Neural crest cell (in vitro differentiated cells): ENCODE measurements around the gene ISM1. TPM values are rescaled to one million over a fixed set of nuclear protein-coding genes. Genes with fewer than 3 reads are reported as not detected.

Experiments
- DNase-seq: peaks from one replicate; pipeline ENCODE4 v3.0.0; 2021; ENCODE audit warnings: low read depth, mixed read lengths, low spot score
- H3K27ac Mint-ChIP-seq: one replicate; pipeline ENCODE4 v1.8.0; 2021; ENCODE audit warnings: mild to moderate bottlenecking, mixed read lengths; ENCODE audit not compliant: unreplicated experiment
- H3K27me3 Mint-ChIP-seq: 2 replicates; pipeline ENCODE4 v1.8.0; 2021; ENCODE audit warnings: low read depth, mild to moderate bottlenecking, mixed read lengths
- H3K36me3 Mint-ChIP-seq: 2 replicates; pipeline ENCODE4 v1.8.0; 2021; ENCODE audit warnings: low read depth, mild to moderate bottlenecking, mixed read lengths
- H3K4me1 Mint-ChIP-seq: 2 replicates; pipeline ENCODE4 v1.8.0; 2021; ENCODE audit warnings: mixed read lengths
- H3K4me3 Mint-ChIP-seq: one replicate; pipeline ENCODE4 v1.8.0; 2021; ENCODE audit warnings: mild to moderate bottlenecking, mixed read lengths
- H3K9me3 Mint-ChIP-seq: 2 replicates; pipeline ENCODE4 v1.8.0; 2021; ENCODE audit warnings: mixed read lengths
- total RNA-seq: library from RNA; stranded (reverse); gene quantifications from 2 replicates; pipeline ENCODE4 v1.2.1, GENCODE V29; 2021
- TF ChIP-seq, protein P1 (sequence below): fragments of 200-600 bp; sonication (generic); conservative IDR thresholded peaks from 2 replicates; pipeline ENCODE4 v1.5.0; 2021; ENCODE audit warnings: antibody characterized with exemption, mild to moderate bottlenecking

ISM1 gene
- total RNA-seq, 1 donor from 2014 or later = 0.33 TPM

DNA sequence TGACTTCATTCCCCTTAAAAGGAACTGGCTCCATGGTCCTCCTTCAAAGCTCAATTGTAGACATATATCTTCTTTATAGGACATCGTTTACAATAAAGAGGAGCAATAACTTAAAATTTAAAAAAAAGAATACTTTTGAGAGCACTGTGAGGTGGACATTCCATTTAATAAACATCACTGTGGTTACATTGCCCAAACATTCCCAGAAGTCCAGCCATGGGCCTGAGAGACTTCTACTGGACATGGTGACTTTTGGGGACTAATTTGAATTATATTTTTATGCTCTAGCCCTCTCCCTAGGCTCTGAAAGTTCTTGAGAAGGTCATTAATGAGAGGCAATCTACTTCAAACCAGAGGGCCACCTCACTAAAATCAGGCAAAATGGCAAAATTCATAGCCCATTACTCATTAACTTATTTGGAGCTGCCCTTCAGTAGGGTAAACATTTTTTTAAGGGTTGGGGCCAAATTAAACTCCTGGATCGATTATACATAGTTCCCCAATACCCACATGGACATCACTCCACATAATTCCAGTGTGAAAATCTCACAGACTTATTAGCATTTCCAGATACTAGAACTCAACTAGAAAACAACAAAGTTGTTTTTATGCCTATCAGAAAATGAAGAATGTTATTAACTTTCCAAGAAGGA is 17.1 kb downstream of the ISM1 start:
- no peaks in the 10 kb centered on the region for H3K4me1 Mint-ChIP-seq
- H3K36me3 Mint-ChIP-seq = no peaks in the 10 kb centered on the region
- no peak overlapping the region for H3K4me3 Mint-ChIP-seq
- no peak overlapping the region for H3K27ac Mint-ChIP-seq
- no peaks in the 10 kb centered on the region for H3K9me3 Mint-ChIP-seq
- no peak for DNase-seq
- TF ChIP-seq, protein P1, sequence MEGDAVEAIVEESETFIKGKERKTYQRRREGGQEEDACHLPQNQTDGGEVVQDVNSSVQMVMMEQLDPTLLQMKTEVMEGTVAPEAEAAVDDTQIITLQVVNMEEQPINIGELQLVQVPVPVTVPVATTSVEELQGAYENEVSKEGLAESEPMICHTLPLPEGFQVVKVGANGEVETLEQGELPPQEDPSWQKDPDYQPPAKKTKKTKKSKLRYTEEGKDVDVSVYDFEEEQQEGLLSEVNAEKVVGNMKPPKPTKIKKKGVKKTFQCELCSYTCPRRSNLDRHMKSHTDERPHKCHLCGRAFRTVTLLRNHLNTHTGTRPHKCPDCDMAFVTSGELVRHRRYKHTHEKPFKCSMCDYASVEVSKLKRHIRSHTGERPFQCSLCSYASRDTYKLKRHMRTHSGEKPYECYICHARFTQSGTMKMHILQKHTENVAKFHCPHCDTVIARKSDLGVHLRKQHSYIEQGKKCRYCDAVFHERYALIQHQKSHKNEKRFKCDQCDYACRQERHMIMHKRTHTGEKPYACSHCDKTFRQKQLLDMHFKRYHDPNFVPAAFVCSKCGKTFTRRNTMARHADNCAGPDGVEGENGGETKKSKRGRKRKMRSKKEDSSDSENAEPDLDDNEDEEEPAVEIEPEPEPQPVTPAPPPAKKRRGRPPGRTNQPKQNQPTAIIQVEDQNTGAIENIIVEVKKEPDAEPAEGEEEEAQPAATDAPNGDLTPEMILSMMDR = no peak
- peaks cover 3% of the 10 kb centered on the region for H3K27me3 Mint-ChIP-seq

DNA sequence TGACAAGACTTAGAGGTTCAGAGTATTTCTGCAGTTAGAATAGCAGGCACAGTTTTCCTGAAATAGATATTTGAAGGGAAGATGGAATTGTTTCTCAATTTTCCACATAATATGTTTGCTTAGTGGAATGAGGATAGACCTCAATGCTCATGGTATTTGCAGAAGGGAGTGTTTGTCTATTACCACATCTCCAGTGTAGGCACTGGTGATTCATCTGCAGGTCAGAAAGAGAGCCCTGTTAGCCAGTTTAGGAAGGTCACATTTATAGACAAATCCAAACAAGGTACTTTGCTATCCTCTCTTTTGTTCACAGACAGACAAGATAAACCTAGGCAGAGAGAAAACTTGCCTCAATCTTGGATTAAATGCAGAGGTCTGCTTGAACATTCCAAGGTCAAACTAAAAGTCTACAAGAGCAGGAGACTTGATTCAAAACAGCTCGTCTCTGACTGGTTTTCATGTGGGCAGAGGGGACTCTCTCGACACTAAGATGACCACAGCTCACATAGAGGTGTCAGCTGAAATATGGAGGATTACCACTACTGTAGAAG is 22.8 kb downstream of the ISM1 start:
- Mint-ChIP-seq H3K27ac (no peak overlapping the region), H3K4me1 (no peaks in the 10 kb centered on the region), H3K36me3 (no peaks in the 10 kb centered on the region), H3K9me3 (no peaks in the 10 kb centered on the region), H3K4me3 (no peak overlapping the region), H3K27me3 (peaks cover under 1% of the 10 kb centered on the region)
- TF ChIP-seq, protein P1 = no peak
- DNase-seq = no peak

DNA sequence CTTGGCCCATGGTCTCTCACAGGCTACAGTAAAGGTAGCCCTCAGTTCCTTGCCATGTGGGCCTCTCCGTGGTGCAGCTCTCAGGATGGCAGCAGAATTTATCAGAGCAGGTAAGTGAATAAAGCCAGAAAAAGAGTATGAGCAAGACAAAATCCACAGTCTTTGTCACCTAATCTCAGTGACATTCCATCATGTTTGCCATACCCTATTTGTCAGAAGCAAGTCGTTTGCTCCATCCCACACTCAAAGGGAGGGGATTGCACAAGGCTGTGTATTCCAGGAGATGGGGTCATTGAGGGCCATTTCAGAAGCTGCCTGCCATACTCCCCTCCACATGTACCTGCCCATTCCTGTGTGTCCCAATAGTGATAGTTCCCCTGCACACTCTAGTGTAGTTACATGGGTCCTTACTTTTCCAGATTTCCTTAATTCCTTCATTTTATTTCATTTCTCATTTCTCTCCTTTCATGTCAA is 24.2 kb downstream of the ISM1 start:
- H3K36me3 Mint-ChIP-seq = no peaks in the 10 kb centered on the region
- no peak overlapping the region for H3K27ac Mint-ChIP-seq
- peaks cover 7% of the 10 kb centered on the region for H3K4me1 Mint-ChIP-seq
- TF ChIP-seq, protein P1 = no peak
- H3K27me3 Mint-ChIP-seq = no peaks in the 10 kb centered on the region
- no peaks in the 10 kb centered on the region for H3K9me3 Mint-ChIP-seq
- DNase-seq = no peak
- no peak overlapping the region for H3K4me3 Mint-ChIP-seq

DNA sequence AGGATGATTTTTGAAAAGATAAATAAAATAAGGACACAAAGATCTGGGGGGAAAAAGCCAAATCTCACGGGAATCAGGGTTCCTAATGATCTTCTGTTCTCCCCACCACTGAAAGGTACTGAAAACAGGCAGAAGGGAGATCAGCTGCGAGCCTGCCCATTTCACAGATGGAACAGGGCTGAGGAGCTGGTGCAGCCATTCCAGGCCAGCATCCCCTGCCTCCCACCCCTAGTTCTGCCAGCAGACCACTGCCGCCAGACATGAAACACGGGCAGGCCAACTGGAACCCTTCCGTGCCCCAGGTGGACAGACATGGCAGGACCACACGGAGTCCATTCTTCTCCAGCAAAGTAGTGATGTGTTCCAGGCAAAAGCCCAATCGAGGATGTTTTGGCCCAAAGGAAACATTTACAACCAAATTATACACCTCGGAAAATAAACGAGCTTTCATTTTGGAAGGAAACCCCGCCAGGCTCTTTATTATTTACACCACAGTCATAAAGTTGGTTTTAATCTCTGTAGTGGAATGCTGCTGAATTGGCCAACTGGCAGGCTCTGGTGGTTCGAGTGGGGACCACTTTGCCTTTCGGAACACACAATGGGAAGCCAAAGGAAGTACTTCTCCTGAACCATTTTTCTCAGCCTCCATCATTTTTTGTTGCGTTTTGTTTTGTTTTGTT is 28.2 kb downstream of the ISM1 start:
- H3K27ac Mint-ChIP-seq = no peak overlapping the region
- TF ChIP-seq, protein P1 = no peak
- H3K36me3 Mint-ChIP-seq = no peaks in the 10 kb centered on the region
- DNase-seq = no peak
- peaks cover 7% of the 10 kb centered on the region for H3K4me1 Mint-ChIP-seq
- no peak overlapping the region for H3K4me3 Mint-ChIP-seq
- no peaks in the 10 kb centered on the region for H3K27me3 Mint-ChIP-seq
- H3K9me3 Mint-ChIP-seq = no peaks in the 10 kb centered on the region

DNA sequence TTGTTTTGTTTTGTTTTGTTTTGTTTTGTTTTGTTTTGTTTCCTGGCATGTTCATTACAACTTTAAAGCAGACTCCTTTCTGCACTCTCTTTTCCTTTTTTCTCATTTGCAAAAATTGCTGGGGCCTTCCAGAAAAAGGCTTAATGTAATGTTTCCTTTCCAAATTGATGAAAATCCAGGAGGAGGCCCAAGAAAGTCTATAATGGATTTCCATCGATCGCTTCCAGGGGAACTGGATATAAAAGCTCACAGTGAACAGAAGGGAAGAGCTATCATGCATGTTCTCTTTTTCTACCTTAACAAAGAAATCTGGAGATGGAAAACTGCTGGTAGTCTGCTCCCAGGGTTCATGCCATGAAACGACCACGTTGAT is 28.7 kb downstream of the ISM1 start:
- H3K9me3 Mint-ChIP-seq = no peaks in the 10 kb centered on the region
- no peak overlapping the region for H3K27ac Mint-ChIP-seq
- H3K36me3 Mint-ChIP-seq = no peaks in the 10 kb centered on the region

More for the DNA sequence above, 28.7 kb downstream of the ISM1 start:
- Mint-ChIP-seq H3K4me3 (no peak overlapping the region), H3K4me1 (peaks cover 7% of the 10 kb centered on the region), H3K27me3 (no peaks in the 10 kb centered on the region)
- TF ChIP-seq, protein P1 = no peak
- no peak for DNase-seq
